ENCODE measurements around the gene FAM180A.
"Not testable (repeated sequence)": the region's sequence is repeated elsewhere in the genome, so short reads cannot be mapped to it uniquely, and the experiment has no call there.

The FAM180A gene

GRCh38 chr7:135737306-135737647 lies 11.3 kb downstream of the FAM180A start:
- DNase-seq, result not testable (repeated sequence)

DNA sequence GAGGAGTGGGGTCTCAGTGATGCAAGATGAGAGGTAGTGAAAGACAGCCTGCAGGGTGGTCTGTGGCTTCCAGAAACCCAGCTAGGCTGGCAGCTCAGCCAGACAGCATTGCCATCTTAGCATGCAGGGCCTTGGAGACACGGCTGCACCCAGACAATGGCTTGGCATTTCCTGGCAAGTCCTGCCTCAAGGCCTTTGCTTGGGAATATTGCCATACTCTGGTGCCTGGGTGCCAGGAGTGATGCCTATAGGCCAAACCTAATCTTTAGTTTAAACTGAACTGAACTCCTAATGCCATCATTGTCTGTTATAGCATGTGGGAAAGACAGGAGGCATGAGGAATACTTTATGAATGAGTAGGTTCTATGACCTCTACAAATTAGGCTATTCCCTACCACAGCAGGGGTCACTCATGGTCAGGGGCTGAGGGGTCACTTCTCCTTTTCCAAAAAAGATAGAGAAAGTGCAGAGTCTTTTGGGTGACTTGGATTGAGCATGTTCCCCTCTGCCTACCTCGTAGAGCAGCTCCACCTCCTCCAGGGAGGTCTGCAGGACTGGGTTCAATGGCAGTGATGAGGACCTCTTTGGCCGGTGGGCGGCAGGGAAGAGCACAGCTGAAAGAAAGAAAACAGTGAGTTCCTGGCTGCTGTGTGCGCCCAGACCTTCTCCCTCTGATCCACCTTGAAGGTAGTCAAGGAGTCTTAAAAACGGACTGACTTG lies 11.9 kb downstream of the FAM180A start:
- DNase-seq, result no peak

DNA sequence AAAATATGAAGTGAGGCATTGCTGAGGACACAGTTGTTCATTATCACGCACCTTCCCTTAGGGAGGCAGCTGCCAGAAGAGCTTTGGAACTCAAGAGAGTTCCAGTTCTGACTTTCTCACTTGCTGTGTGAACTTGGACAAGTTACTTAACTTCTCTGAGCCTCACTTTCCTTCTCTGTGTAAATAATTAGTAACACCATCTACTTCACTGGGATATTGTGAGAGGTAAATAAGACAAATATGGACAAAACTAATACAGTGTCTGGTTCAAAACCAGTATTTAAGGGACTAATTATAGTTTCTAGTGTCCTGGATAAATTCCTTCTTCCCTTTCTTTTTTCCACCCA lies 14.3 kb downstream of the FAM180A start:
- DNase-seq, result no peak

DNA sequence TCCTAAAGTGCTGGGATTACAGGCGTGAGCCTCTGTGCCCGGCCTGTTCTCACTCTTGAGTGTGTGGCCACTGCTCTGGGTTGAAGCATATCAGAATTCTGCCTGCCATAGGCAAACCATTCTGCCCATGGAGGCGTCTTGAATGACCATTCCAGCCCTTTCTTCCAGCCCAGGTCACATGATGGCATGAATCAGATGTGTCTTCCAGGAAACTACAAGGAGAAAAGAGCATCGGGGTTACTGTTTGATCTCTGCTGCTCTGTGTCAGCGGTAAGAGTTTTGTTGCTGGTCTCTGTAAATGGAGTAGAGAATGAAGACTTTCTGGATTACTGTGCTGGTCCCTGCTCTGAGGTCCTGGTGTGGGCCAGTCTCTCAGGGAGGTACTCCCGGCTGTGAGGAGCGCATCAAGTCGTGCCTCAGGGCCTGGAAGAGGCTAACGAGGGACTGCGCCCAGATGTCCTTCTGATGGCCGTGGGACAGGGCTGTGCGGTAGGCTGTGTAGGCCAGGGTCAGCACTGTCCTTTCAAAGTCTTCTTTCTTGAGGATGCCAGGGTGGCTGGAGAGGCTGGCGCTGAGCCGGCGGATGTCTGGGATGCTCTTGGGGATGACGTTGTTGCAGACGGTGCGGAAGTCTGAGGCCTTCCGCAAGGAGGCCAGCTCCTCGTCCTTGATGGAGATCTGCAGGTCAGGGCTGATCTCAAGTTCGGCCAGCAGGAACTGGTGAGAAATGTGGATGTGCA lies 14.8 kb downstream of the FAM180A start:
- no peak for DNase-seq

- DNase-seq, result no peak
Measured at GRCh38 chr7:135731131-135731530, 17.5 kb downstream of the FAM180A start.

- DNase-seq, result no peak
Measured at GRCh38 chr7:135729230-135729629, 19.4 kb downstream of the FAM180A start.

DNA sequence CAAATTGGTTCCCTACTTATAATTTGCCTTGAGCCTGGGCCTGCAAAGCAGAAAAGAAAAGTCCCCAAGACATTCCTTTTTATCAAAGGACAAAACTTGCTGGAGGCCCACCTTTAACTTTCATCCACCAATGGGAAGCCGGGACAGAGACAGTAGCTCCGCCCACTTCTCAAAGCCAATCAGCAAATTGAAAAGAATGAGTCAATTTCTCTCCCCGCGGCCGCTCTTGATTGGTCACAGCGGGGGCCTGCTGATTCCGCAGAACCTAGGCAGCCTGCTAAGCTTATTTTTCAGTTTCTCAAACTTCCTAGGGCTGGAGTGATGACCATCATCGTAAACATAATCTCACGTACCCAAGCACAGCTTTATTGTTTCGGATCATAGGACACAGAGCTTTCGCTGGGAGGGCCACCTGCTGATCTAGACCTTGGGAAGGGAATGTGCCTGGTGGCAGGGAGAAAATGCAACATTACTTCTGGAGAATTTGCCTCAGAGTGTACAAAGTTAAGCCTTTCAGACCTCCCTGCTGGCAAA lies 20.4 kb downstream of the FAM180A start, which contains the start of gene SLC13A4:
Gene SLC13A4 (minus strand): TSS at position 51 of the 534 bp plus-strand sequence. CDS start 690 bp downstream, outside the sequence.
- no peak for DNase-seq

- DNase-seq, result no peak
Measured at GRCh38 chr7:135726911-135727673, 21.5 kb downstream of the FAM180A start.

- DNase-seq, result no peak
Measured at GRCh38 chr7:135726276-135726788, 22.3 kb downstream of the FAM180A start.

DNA sequence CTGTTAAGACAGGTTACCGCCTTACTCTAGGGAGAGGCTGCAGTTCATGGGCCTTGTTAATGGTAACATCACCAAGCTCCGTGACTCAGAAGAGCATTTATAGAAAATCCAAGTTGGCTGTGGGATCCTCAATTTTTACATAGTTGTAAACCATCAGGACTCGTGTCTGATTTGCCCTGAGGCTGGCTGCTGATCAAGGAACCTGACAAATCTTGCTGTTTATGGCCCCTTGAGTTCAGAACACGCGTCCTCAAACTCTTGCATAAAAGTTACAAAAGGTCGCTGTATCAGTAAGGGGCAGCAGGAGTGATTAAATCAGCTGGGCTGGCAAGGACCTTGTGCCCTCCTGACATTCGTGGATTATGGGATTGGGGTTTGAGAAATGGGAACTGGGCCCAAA lies 25.2 kb downstream of the FAM180A start:
- DNase-seq, result no peak

- no peak for DNase-seq
Measured at GRCh38 chr7:135721198-135721820, 27.3 kb downstream of the FAM180A start.

DNA sequence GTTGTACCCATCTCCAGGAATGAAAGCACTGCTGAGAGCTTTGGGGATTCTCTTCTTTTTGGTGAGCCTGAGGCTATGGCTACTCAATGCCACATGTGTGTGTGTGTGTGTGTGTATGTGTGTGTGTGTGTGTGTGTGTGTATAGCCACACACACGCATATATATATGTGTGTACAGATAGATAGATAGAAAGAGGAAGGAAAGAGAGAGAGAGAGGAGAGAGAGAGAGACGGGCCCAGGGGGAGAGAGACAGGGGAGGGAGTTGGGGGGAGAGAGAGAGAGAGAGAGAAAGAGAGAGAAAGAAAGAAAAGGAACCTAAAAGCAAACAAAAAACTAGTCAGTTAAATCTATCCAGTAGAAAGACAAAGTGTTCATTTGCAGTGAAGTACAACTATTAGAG lies 28.9 kb downstream of the FAM180A start:
- no peak for DNase-seq

- no peak for DNase-seq
Measured at GRCh38 chr7:135718794-135719437, 29.7 kb downstream of the FAM180A start.

GRCh38 chr7:135718219-135718618 lies 30.4 kb downstream of the FAM180A start:
- DNase-seq, result no peak

- no peak for DNase-seq
Measured at GRCh38 chr7:135717693-135718092, 30.9 kb downstream of the FAM180A start.

GRCh38 chr7:135716677-135717238 lies 31.9 kb downstream of the FAM180A start:
- no peak for DNase-seq

DNA sequence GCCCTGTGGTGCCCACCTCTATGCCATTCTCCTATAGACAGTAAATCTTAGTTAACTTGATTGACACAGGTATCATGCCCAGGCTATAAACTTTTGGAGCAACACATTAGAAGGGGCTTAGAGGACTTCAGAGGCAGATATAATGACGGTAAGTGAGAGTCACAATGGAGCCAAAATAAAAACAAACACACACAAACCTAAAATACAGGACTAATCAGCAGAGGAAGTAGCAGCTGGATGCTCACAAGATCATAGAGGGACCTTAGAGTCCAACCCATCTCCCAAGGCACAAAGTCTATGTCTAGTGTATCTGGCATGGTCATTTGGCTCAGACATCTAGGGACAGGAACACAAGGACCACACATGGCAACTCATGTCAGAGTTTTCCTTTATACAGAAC lies 32.9 kb downstream of the FAM180A start:
- no peak for DNase-seq

DNA sequence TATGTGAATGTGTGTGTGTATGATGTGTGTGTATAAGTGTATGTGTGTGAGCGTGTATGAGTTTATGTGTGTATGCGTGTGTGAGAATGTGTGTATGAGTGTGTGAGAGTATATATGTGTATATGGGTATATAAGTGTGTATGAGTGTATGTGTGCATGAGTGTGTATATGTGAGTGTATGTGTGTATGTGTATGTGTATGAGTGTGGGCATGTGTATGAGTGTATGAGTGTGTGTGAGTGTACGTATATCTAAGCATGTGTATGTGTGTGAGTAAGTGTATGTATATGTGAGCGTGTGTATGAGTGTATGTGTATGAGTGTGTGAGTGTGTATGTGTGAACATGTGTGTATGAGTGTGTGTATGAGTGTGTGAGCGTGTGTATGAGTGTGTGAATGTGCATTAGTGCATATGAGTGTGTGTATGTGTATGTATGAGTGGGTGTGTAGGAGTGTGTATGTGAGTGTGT lies 33.5 kb downstream of the FAM180A start:
- DNase-seq, result no peak

- DNase-seq, result no peak
Measured at GRCh38 chr7:135714534-135715009, 34.0 kb downstream of the FAM180A start.

- DNase-seq, result no peak
Measured at GRCh38 chr7:135713836-135714470, 34.7 kb downstream of the FAM180A start.

DNA sequence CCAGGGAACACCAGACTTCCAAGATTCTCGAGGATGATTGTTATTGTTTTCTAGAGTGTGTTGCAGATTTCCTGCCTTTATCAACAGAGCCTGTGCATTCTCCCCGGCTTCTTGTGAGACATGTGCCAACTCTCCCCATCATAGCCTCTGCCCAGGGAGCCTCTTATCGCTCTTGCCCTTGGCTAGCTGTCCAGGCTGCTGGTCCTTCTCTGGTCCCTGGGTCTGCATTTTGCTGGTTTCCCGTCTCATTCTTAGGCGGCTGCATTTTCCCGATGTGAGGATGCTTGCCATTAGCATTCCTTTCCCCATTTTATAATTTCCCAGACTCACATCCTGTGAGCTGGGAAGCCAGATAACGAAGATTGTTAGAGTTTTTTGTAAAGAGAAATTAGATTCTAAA lies 35.8 kb downstream of the FAM180A start:
- DNase-seq, result no peak

All from stimulated activated naive CD4-positive, alpha-beta T cell (primary cell).